A549 (cell line): ENCODE measurements around the gene GOLGA6L9.
"Not testable (repeated sequence)": the region's sequence is repeated elsewhere in the genome, so short reads cannot be mapped to it uniquely, and the experiment has no call there.

ENCODE experiments used
- CBX8 ChIP-seq: fragments of 200-600 bp; sonication (generic); IDR thresholded peaks from 2 replicates; pipeline ENCODE4 v1.6.1; 2016
- CHD2 ChIP-seq: fragments of 150-350 bp; IDR thresholded peaks from 2 replicates; pipeline ENCODE4 v1.6.1; 2014; ENCODE audit warnings: low read length; ENCODE audit not compliant: partially characterized antibody
- CTCF ChIP-seq: fragments of >200 bp; sonication (Bioruptor Twin); formaldehyde crosslinking; IDR thresholded peaks from 3 replicates; pipeline ENCODE4 v1.5.1; 2016
- EP300 ChIP-seq, 2 experiments: fragments of >200 bp; sonication (Bioruptor Twin); formaldehyde crosslinking; IDR thresholded peaks; 2 replicates in 1 of 2; 3 replicates in 1 of 2; pipeline ENCODE4 v1.6.1; 2016 to 2017
- ESRRA ChIP-seq: fragments of 150-350 bp; IDR thresholded peaks from 2 replicates; pipeline ENCODE4 v1.6.1; 2014; ENCODE audit warnings: mild to moderate bottlenecking, low read length, borderline replicate concordance
- FOXS1 ChIP-seq: fragments of 250-450 bp; sonication (Bioruptor Pico); IDR thresholded peaks from 2 replicates; pipeline ENCODE4 v1.5.0; 2020; ENCODE audit warnings: mild to moderate bottlenecking, moderate library complexity
- MAFK ChIP-seq: fragments of 450-650 bp; IDR thresholded peaks from 2 replicates; pipeline ENCODE4 v1.6.1; 2014; ENCODE audit not compliant: partially characterized antibody
- MAX ChIP-seq: IDR thresholded peaks from 2 replicates; pipeline ENCODE4 v1.6.1; 2012
- MAZ ChIP-seq: fragments of 150-350 bp; IDR thresholded peaks from 2 replicates; pipeline ENCODE4 v1.6.1; 2014; ENCODE audit warnings: antibody characterized with exemption, low read depth, low read length, borderline replicate concordance
- POLR2A ChIP-seq: IDR thresholded peaks from 2 replicates; pipeline ENCODE4 v1.6.1; 2012; ENCODE audit warnings: mild to moderate bottlenecking, low read length
- RAD21 ChIP-seq, 2 experiments: fragments of >200 bp in 1 of 2; sonication (Bioruptor Twin) in 1 of 2; formaldehyde crosslinking in 1 of 2; IDR thresholded peaks in 1 of 2; conservative IDR thresholded peaks in 1 of 2; 2 replicates in 1 of 2; 3 replicates in 1 of 2; pipeline ENCODE4 v1.6.1; 2012 to 2018; ENCODE audit warnings: inconsistent platforms in 1 of 2
- REST ChIP-seq: fragments of 200-600 bp; sonication (generic); IDR thresholded peaks from 2 replicates; pipeline ENCODE4 v1.6.1; 2016; ENCODE audit warnings: antibody characterized with exemption, mild to moderate bottlenecking, moderate library complexity
- USF2 ChIP-seq: fragments of 450-650 bp; IDR thresholded peaks from 2 replicates; pipeline ENCODE4 v1.6.1; 2014; ENCODE audit warnings: antibody characterized with exemption
- ZFP36 ChIP-seq: fragments of 450-650 bp; IDR thresholded peaks from 2 replicates; pipeline ENCODE4 v1.6.1; 2014; ENCODE audit warnings: borderline replicate concordance; ENCODE audit not compliant: partially characterized antibody

GRCh38 chr15:82381330-82381955 lies 48.2 kb upstream of the GOLGA6L9 start:
- TF ChIP-seq POLR2A; CTCF; FOXS1; RAD21 (conservative IDR thresholded peaks at IDR 0.05 in 1 of 2, IDR thresholded peaks at IDR 0.05 in 1 of 2); ESRRA; REST; CHD2; MAFK; MAX; USF2; ZFP36; MAZ; EP300 (IDR thresholded peaks at IDR 0.05); CBX8: not testable (repeated sequence)
